Osteocyte (in vitro differentiated cells): Measurements from ENCODE around the gene CIITA. TPM values are rescaled to one million over a fixed set of nuclear protein-coding genes. Genes with fewer than 3 reads are reported as not detected.

Experiments used
- DNase-seq: peaks from one replicate; pipeline ENCODE4 v3.0.0; 2021; ENCODE audit warnings: mixed read lengths; ENCODE audit not compliant: unreplicated experiment; ENCODE audit errors: extremely low spot score
- H3K27ac Mint-ChIP-seq: one replicate; pipeline ENCODE4 v1.8.0; 2021; ENCODE audit warnings: mild to moderate bottlenecking, mixed read lengths; ENCODE audit not compliant: unreplicated experiment
- H3K27me3 Mint-ChIP-seq: one replicate; pipeline ENCODE4 v1.8.0; 2021; ENCODE audit warnings: mixed read lengths; ENCODE audit not compliant: unreplicated experiment
- H3K36me3 Mint-ChIP-seq: one replicate; pipeline ENCODE4 v1.8.0; 2021; ENCODE audit warnings: mixed read lengths; ENCODE audit not compliant: unreplicated experiment
- H3K4me1 Mint-ChIP-seq: one replicate; pipeline ENCODE4 v1.8.0; 2021; ENCODE audit warnings: mixed read lengths; ENCODE audit not compliant: unreplicated experiment
- H3K4me3 Mint-ChIP-seq: one replicate; pipeline ENCODE4 v1.8.0; 2021; ENCODE audit warnings: mild to moderate bottlenecking, moderate library complexity, mixed read lengths; ENCODE audit not compliant: unreplicated experiment
- H3K9me3 Mint-ChIP-seq: one replicate; pipeline ENCODE4 v1.8.0; 2021; ENCODE audit warnings: mixed read lengths; ENCODE audit not compliant: unreplicated experiment
- total RNA-seq: library from RNA; stranded (reverse); gene quantifications from 2 replicates; pipeline ENCODE4 v1.2.1, GENCODE V29; 2021
- TF ChIP-seq, protein P1 (sequence below): fragments of 200-600 bp; sonication (generic); IDR thresholded peaks from 2 replicates; pipeline ENCODE4 v1.5.0; 2021; ENCODE audit warnings: antibody characterized with exemption, mild to moderate bottlenecking, moderate library complexity

CIITA gene
- total RNA-seq, 1 donor from 2014 or later = not detected

DNA sequence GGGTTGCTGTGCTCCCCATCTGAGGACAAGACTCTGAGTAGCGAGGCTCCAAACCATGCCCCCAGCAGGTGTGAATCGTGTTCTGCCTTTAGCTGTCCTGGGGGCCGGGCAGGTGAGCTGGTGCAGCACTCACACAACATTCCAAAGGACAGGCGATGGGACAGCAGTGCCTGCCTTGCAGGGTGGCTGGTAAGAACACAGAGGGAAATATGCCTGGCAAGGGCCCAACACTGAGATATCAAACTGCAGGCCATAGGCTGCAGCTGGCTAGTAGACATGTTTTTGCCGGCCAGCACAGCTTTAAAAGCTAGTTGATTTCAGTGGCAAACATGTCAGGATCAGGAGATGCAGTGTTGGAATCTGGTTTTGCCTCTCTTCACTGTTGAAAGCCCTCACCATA lies 91.0 kb downstream of the CIITA start:
- Mint-ChIP-seq H3K36me3 (peaks cover 23% of the 10 kb centered on the region), H3K9me3 (no peaks in the 10 kb centered on the region), H3K4me1 (peaks cover 19% of the 10 kb centered on the region), H3K27me3 (no peaks in the 10 kb centered on the region), H3K27ac (no peak overlapping the region), H3K4me3 (no peak overlapping the region)
- DNase-seq = no peak
- TF ChIP-seq, protein P1, sequence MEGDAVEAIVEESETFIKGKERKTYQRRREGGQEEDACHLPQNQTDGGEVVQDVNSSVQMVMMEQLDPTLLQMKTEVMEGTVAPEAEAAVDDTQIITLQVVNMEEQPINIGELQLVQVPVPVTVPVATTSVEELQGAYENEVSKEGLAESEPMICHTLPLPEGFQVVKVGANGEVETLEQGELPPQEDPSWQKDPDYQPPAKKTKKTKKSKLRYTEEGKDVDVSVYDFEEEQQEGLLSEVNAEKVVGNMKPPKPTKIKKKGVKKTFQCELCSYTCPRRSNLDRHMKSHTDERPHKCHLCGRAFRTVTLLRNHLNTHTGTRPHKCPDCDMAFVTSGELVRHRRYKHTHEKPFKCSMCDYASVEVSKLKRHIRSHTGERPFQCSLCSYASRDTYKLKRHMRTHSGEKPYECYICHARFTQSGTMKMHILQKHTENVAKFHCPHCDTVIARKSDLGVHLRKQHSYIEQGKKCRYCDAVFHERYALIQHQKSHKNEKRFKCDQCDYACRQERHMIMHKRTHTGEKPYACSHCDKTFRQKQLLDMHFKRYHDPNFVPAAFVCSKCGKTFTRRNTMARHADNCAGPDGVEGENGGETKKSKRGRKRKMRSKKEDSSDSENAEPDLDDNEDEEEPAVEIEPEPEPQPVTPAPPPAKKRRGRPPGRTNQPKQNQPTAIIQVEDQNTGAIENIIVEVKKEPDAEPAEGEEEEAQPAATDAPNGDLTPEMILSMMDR = no peak

DNA sequence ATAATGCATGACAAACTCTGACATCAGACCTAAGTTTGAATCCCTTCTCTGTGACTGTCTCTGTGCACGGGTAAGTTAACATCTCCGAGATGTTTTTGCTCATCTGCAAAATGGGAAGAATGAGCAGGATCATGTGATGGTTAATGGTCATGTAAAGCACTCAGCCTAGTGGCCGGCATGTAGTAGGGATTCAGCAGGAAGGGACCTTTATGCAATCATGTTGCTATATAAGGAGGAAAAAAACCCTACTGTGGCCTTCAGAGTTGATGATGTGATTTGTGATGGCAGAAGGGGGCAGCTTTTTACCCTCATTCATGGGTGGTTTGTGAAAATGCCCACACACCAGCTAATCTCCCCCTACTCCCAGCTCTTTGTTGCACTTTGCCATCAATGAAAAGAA lies 91.5 kb downstream of the CIITA start:
- peaks cover 20% of the 10 kb centered on the region for H3K4me1 Mint-ChIP-seq
- no peaks in the 10 kb centered on the region for H3K27me3 Mint-ChIP-seq
- H3K36me3 Mint-ChIP-seq = peaks cover 21% of the 10 kb centered on the region
- no peak overlapping the region for H3K27ac Mint-ChIP-seq
- H3K4me3 Mint-ChIP-seq = no peak overlapping the region
- TF ChIP-seq, protein P1 = no peak
- no peaks in the 10 kb centered on the region for H3K9me3 Mint-ChIP-seq
- no peak for DNase-seq

DNA sequence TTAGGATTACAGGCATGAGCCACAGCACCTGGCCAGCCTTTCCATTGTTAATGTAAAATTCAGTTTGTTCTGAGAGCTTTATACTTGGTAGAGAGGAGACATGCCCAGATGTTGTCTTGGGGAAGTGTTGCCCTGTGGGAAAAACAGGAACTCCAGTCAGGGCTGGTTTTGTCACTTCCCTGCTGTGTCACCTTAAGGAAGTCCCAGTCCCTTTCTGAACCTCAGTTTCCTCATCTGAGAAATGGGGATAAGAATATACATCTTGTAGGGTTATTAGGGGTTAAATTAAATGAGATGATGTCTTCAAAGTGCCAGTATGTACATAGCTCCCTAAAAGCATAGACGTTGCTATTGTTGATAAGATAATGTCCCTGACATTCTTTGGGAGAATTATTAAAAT lies 92.6 kb downstream of the CIITA start:
- no peaks in the 10 kb centered on the region for H3K9me3 Mint-ChIP-seq
- DNase-seq = no peak
- TF ChIP-seq, protein P1 = no peak
- peaks cover 16% of the 10 kb centered on the region for H3K4me1 Mint-ChIP-seq
- peaks cover 18% of the 10 kb centered on the region for H3K36me3 Mint-ChIP-seq
- H3K27me3 Mint-ChIP-seq = no peaks in the 10 kb centered on the region
- H3K4me3 Mint-ChIP-seq = no peak overlapping the region
- no peak overlapping the region for H3K27ac Mint-ChIP-seq

DNA sequence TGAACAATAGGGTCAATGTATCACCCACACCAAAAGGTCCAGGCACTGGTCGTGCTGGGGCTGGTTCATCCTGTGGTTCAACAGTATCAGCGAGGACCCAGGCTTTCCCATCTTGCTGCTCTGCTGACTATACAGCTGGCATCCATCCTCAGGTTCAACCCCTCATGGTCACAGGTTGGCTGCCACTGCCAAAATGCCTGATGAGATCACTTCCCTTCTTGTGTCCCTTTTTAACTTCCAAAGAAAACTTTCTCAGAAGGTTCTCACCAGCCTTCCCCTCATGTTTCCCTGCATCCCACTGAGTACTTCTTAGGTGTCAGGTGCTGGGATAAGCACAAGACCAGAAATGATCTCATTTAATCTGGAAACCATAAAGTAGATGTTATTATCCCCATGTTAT lies 93.1 kb downstream of the CIITA start:
- Mint-ChIP-seq H3K27me3 (no peaks in the 10 kb centered on the region), H3K27ac (no peak overlapping the region), H3K4me3 (no peak overlapping the region), H3K36me3 (peaks cover 21% of the 10 kb centered on the region), H3K9me3 (no peaks in the 10 kb centered on the region), H3K4me1 (peaks cover 16% of the 10 kb centered on the region)
- TF ChIP-seq, protein P1 = no peak
- no peak for DNase-seq

DNA sequence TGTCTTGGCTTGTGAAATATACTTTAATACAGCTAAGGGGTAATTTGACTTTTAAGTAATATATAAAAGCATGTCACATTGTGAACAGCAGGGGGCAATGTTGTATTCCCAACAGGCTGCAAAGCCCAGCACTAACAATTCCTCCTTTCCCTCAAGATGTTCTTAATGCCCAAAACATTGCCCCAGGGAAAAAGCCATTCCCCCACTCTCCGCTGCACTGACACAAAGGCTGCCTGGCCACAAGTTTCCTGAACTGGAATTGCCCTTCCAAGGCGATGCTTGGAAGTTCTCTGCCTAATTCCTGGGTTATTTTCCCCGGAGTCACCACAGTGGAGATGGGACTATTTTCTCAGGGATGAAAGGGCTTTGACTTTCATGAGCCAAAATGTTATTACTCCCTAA lies 94.6 kb downstream of the CIITA start:
- H3K27ac Mint-ChIP-seq = no peak overlapping the region
- H3K27me3 Mint-ChIP-seq = no peaks in the 10 kb centered on the region
- TF ChIP-seq, protein P1 = peak; percentile 83
- peaks cover 16% of the 10 kb centered on the region for H3K4me1 Mint-ChIP-seq
- no peaks in the 10 kb centered on the region for H3K9me3 Mint-ChIP-seq
- H3K4me3 Mint-ChIP-seq = no peak overlapping the region
- no peak for DNase-seq
- H3K36me3 Mint-ChIP-seq = peaks cover 21% of the 10 kb centered on the region
